Adrenal gland (tissue), 12 donors: Measurements from ENCODE around the gene UNC5CL. TPM values are rescaled to one million over a fixed set of nuclear protein-coding genes. Genes with fewer than 3 reads are reported as not detected.

Source experiments
- DNase-seq, 7 donors: peaks; one replicate each; pipeline ENCODE4 v3.0.0-alpha.2; 2019 to 2020
- H3K27ac ChIP-seq, 5 donors: fragments of 200-600 bp; sonication (generic) in 4 of 5; 1 replicate in 3 of 5; 2 replicates in 2 of 5; pipeline versions ENCODE4 v1.5.1 to v1.8.0; 2016 to 2020; ENCODE audit warnings: mild to moderate bottlenecking in 1 of 5
- H3K27me3 ChIP-seq: fragments of 200-600 bp; 2 replicates; pipeline ENCODE4 v1.8.0; 2021
- H3K36me3 ChIP-seq, 2 donors: fragments of 200-600 bp; replicated peaks in 1 of 2; 1 replicate in 1 of 2; 2 replicates in 1 of 2; pipeline versions ENCODE4 v1.5.1 to v1.8.0; 2018 to 2022
- H3K4me1 ChIP-seq, 2 donors: fragments of 200-600 bp; replicated peaks in 1 of 2; 1 replicate in 1 of 2; 2 replicates in 1 of 2; pipeline versions ENCODE4 v1.5.1 to v1.8.0; 2018 to 2021
- H3K4me3 ChIP-seq, 4 donors: fragments of 200-600 bp; sonication (generic) in 3 of 4; one replicate each; pipeline ENCODE4 v1.5.1; 2016 to 2018
- H3K9me3 ChIP-seq, 3 donors: fragments of 200-600 bp; sonication (generic) in 1 of 3; replicated peaks in 1 of 3; 1 replicate in 2 of 3; 2 replicates in 1 of 3; pipeline versions ENCODE4 v1.5.1 to v1.8.0; 2016 to 2021
- CTCF ChIP-seq, 6 experiments: fragments of 450-650 bp in 4 of 6; fragments of 200-600 bp in 2 of 6; sonication (generic) in 1 of 6; IDR thresholded peaks; 1 replicate in 5 of 6; 2 replicates in 1 of 6; pipeline versions ENCODE4 v1.5.1 to v1.8.0; 2016 to 2021; ENCODE audit warnings: antibody characterized with exemption in 6 of 6, mild to moderate bottlenecking in 2 of 6, moderate library complexity in 1 of 6
- POLR2A ChIP-seq, 2 donors: fragments of 450-650 bp; IDR thresholded peaks; one replicate each; pipeline ENCODE4 v1.6.1; 2017; ENCODE audit warnings: antibody characterized with exemption in 2 of 2, mild to moderate bottlenecking in 2 of 2, moderate library complexity in 1 of 2
- WGBS, 4 donors: extraction: QIAGEN DNeasy Blood & Tissue Kit in 2 of 4; methylation state at CpG; one replicate each; pipeline versions ENCODE4 v1.1.5 to v1.1.7; 2013 to 2017; 5-methylcytosine and 5-hydroxymethylcytosine counted together
- intact Hi-C, 2 donors: fragments of 100-400 bp; cut with DNase I; formaldehyde crosslinking; loops; one replicate each; pipeline versions ENCODE4 v1.14.1 to v1.15.0; 2022 to 2023
- polyA plus RNA-seq, 3 donors: library from polyadenylated mRNA; stranded (reverse); fragments of 200-250 nt in 2 of 3; fragments of 350-450 nt in 1 of 3; fragmentation: Illumina TruSeq in 1 of 3; extraction: RNeasy Lipid Tissue Mini Kit (QIAGEN cat#74804) in 1 of 3; gene quantifications; one replicate each; pipeline ENCODE4 v1.2.3, GENCODE V29; 2013 to 2014
- total RNA-seq, 9 donors: library from RNA; depleted of rRNA in 4 of 9; stranded (reverse); fragments of >200 nt in 4 of 9; fragments of 120-200 nt in 1 of 9; fragmentation: NEBNext Ultra II Directional in 1 of 9; extraction: Animal tissue kit (Norgen Biotek cat#: 25700) in 1 of 9; gene quantifications; one replicate each; pipeline versions ENCODE4 v1.1.0 to v1.2.4, GENCODE V29; 2013 to 2023
- donor health status: healthy with polysubstance abuse.
- donor health status: Bipolar disorder and iron deficiency.
- donor health status: DM: yes; HTN: yes; CAD: no.
- donor health status: DM: no; HTN: no; CAD: no.
- donor health status: DM: no; HTN: no; CAD: no.
- donor health status: DM: yes; HTN: yes; CAD: no.

UNC5CL gene
- total and polyA plus RNA-seq, 12 donors = 0.20 to 1.6 (median 0.86) TPM

GRCh38 chr6:40986364-40986763 is 52.7 kb downstream of the UNC5CL start:
- TF ChIP-seq POLR2A (IDR thresholded peaks at IDR 0.05) (no peak), CTCF (IDR thresholded peaks at IDR 0.05) (no peak)
- WGBS, 4 donors = 19 to 60% (median 30%) methylated on average over 2 of the region's 2 CpGs
- no peak for DNase-seq
- intact Hi-C loops = no loop called here
- H3K9me3 ChIP-seq = no peaks in the 10 kb centered on the region
- no peaks in the 10 kb centered on the region for H3K36me3 ChIP-seq
- H3K27ac ChIP-seq = no peak overlapping the region
- no peak overlapping the region for H3K4me3 ChIP-seq
- H3K27me3 ChIP-seq = no peaks in the 10 kb centered on the region
- H3K4me1 ChIP-seq = no peaks in the 10 kb centered on the region

- H3K9me3 ChIP-seq = no peaks in the 10 kb centered on the region
- no peaks in the 10 kb centered on the region for H3K36me3 ChIP-seq
- no peak for DNase-seq
- no peaks in the 10 kb centered on the region for H3K4me1 ChIP-seq
- no peak overlapping the region for H3K4me3 ChIP-seq
- TF ChIP-seq CTCF (IDR thresholded peaks at IDR 0.05) (no peak), POLR2A (IDR thresholded peaks at IDR 0.05) (no peak)
- H3K27ac ChIP-seq = no peak overlapping the region
- intact Hi-C loops = no loop called here
- H3K27me3 ChIP-seq = no peaks in the 10 kb centered on the region
These were observed 55.3 kb downstream of the UNC5CL start for GRCh38 chr6:40983752-40984151.

DNA sequence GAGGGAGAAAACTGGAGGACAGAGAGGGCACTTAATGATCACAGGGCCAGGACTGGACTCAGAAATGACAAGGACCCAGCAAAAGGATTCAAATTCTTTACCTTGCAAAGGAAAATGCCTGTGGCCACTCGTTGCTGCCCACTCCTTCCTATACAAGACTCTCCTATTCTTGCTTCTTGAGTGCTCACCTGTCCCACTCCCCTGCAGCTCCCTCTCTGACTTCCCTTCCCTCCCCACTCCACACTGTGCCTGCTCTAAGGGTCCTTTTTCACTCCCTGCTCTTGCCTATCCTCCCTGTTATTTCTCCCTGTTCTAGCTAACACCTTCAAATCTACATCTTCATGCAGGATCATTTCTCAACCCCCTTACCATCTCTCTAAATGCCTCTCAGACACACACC is 56.1 kb downstream of the UNC5CL start:
- Histone ChIP-seq H3K27ac (no peak overlapping the region), H3K4me3 (no peak overlapping the region), H3K36me3 (no peaks in the 10 kb centered on the region), H3K4me1 (no peaks in the 10 kb centered on the region), H3K9me3 (no peaks in the 10 kb centered on the region), H3K27me3 (no peaks in the 10 kb centered on the region)
- 47 to 79% (median 69%) methylated on average over 1 of the region's 1 CpG for WGBS, 4 donors
- intact Hi-C loops = no loop called here
- TF ChIP-seq CTCF (IDR thresholded peaks at IDR 0.05) = no peak
- no peak for DNase-seq

- Histone ChIP-seq H3K4me3 (no peak overlapping the region), H3K9me3 (no peaks in the 10 kb centered on the region), H3K27me3 (no peaks in the 10 kb centered on the region), H3K27ac (no peak overlapping the region), H3K36me3 (no peaks in the 10 kb centered on the region), H3K4me1 (no peaks in the 10 kb centered on the region)
- intact Hi-C loops = no loop called here
- TF ChIP-seq CTCF (IDR thresholded peaks at IDR 0.05) (no peak), POLR2A (IDR thresholded peaks at IDR 0.05) (no peak)
- DNase-seq = no peak
- WGBS, 4 donors = 86 to 100% (median 89%) methylated on average over 2 of the region's 2 CpGs
These were observed 60.2 kb downstream of the UNC5CL start for GRCh38 chr6:40978687-40979289.
